Gastrocnemius medialis (tissue), 4 donors: ENCODE measurements around the gene HMG20A.

Experiments
- CTCF ChIP-seq, 5 experiments: fragments of 450-650 bp in 3 of 5; fragments of 200-600 bp in 2 of 5; sonication (generic) in 2 of 5; IDR thresholded peaks in 4 of 5; conservative IDR thresholded peaks in 1 of 5; 1 replicate in 4 of 5; 2 replicates in 1 of 5; pipeline ENCODE4 v1.5.1; 2016 to 2019; ENCODE audit warnings: antibody characterized with exemption in 5 of 5, mild to moderate bottlenecking in 3 of 5, moderate library complexity in 3 of 5
- POLR2A ChIP-seq, 2 donors: fragments of 450-650 bp; IDR thresholded peaks; one replicate each; pipeline ENCODE4 v1.6.1; 2017; ENCODE audit warnings: antibody characterized with exemption in 2 of 2, mild to moderate bottlenecking in 2 of 2, moderate library complexity in 2 of 2

- no peak for TF ChIP-seq CTCF (IDR thresholded peaks at IDR 0.05 in 4 of 5, conservative IDR thresholded peaks at IDR 0.05 in 1 of 5)
- TF ChIP-seq POLR2A (IDR thresholded peaks at IDR 0.05), result no peak
Observed at GRCh38 chr15:77516786-77517185, 96.1 kb downstream of the HMG20A start.
